HAP-1 (cell line): ENCODE measurements around the gene RBM12.
"Not testable (repeated sequence)": the region's sequence is repeated elsewhere in the genome, so short reads cannot be mapped to it uniquely, and the experiment has no call there.

Experiments used
- DNase-seq, 2 experiments: peaks; one replicate each; pipeline ENCODE4 v3.0.0-alpha.2; 2016 to 2020; ENCODE audit warnings: low spot score in 2 of 2
- H3K27me3 ChIP-seq: fragments of 250-450 bp; sonication (Bioruptor Pico); 2 replicates; pipeline ENCODE4 v1.5.1; 2020; ENCODE audit warnings: low read depth, mild to moderate bottlenecking, moderate library complexity
- H3K36me3 ChIP-seq: fragments of 250-450 bp; sonication (Bioruptor Pico); replicated peaks from 2 replicates; pipeline ENCODE4 v1.5.1; 2020; ENCODE audit warnings: mild to moderate bottlenecking
- H3K4me1 ChIP-seq: fragments of 250-450 bp; sonication (Bioruptor Pico); 2 replicates; pipeline ENCODE4 v1.5.1; 2020; ENCODE audit warnings: mild to moderate bottlenecking
- H3K4me3 ChIP-seq: fragments of 250-450 bp; sonication (Bioruptor Pico); 2 replicates; pipeline ENCODE4 v1.5.1; 2020; ENCODE audit warnings: mild to moderate bottlenecking, moderate library complexity
- H3K9me3 ChIP-seq: fragments of 250-450 bp; sonication (Bioruptor Pico); 2 replicates; pipeline ENCODE4 v1.5.1; 2020; ENCODE audit warnings: mild to moderate bottlenecking, moderate library complexity
- in situ Hi-C: fragments of 300-500 bp; cut with MboI; formaldehyde crosslinking; loops from 3 replicates; pipeline ENCODE4 v1.14.3; 2020; ENCODE audit warnings: low sequenced_read_pairs, inconsistent platforms, mixed read lengths

RBM12 gene

GRCh38 chr20:35702051-35702823 is 37.5 kb upstream of the RBM12 start:
- DNase-seq = no peak
- in situ Hi-C loops = no loop called here
- H3K9me3 ChIP-seq = no peaks in the 10 kb centered on the region
- H3K36me3 ChIP-seq = peaks cover 66% of the 10 kb centered on the region
- H3K27me3 ChIP-seq = no peaks in the 10 kb centered on the region
- H3K4me1 ChIP-seq = peaks cover 13% of the 10 kb centered on the region
- H3K4me3 ChIP-seq = no peak overlapping the region

- in situ Hi-C loops = no loop called here
- Histone ChIP-seq H3K4me3 (peak overlapping the region; percentile 81), H3K27me3 (no peaks in the 10 kb centered on the region), H3K4me1 (peaks cover 13% of the 10 kb centered on the region), H3K36me3 (peaks cover 52% of the 10 kb centered on the region), H3K9me3 (no peaks in the 10 kb centered on the region)
- DNase-seq = peak in 1 of 2 experiments; percentile 24
These were observed 36.0 kb upstream of the RBM12 start for GRCh38 chr20:35700625-35701148.

- Histone ChIP-seq H3K36me3 (peaks cover 52% of the 10 kb centered on the region), H3K27me3 (no peaks in the 10 kb centered on the region), H3K9me3 (no peaks in the 10 kb centered on the region), H3K4me1 (peaks cover 13% of the 10 kb centered on the region), H3K4me3 (peak overlapping the region; percentile 81)
- no peak for DNase-seq
- in situ Hi-C loops = no loop called here
These were observed 35.4 kb upstream of the RBM12 start for GRCh38 chr20:35699957-35700624.

- in situ Hi-C loops = no loop called here
- peaks cover 50% of the 10 kb centered on the region for H3K36me3 ChIP-seq
- peaks cover 13% of the 10 kb centered on the region for H3K4me1 ChIP-seq
- peak within 1 kb of the TSS; percentile 81 for H3K4me3 ChIP-seq
- DNase-seq = peak; percentile 80 to 91
- no peaks in the 10 kb centered on the region for H3K27me3 ChIP-seq
- no peaks in the 10 kb centered on the region for H3K9me3 ChIP-seq
These were observed 34.6 kb upstream of the RBM12 start, which contains the start of the genes NFS1 and ROMO1 for GRCh38 chr20:35699127-35699956. Gene NFS1, minus strand, starts transcription at chr20:35699352. Its CDS starts 64 bp downstream, at chr20:35699288. Gene ROMO1, plus strand, starts transcription at chr20:35699405. Its CDS starts 228 bp downstream, at chr20:35699633.

- in situ Hi-C loops = no loop called here
- peak in 1 of 2 experiments; percentile 47 for DNase-seq
- peak overlapping the region; percentile 81 for H3K4me3 ChIP-seq
- H3K9me3 ChIP-seq = no peaks in the 10 kb centered on the region
- peaks cover 13% of the 10 kb centered on the region for H3K4me1 ChIP-seq
- H3K27me3 ChIP-seq = no peaks in the 10 kb centered on the region
- H3K36me3 ChIP-seq = peaks cover 45% of the 10 kb centered on the region
These were observed 33.8 kb upstream of the RBM12 start for GRCh38 chr20:35698298-35699126.

- Histone ChIP-seq H3K4me3 (peak overlapping the region; percentile 81), H3K4me1 (peaks cover 13% of the 10 kb centered on the region), H3K9me3 (no peaks in the 10 kb centered on the region), H3K27me3 (no peaks in the 10 kb centered on the region), H3K36me3 (peaks cover 38% of the 10 kb centered on the region)
- DNase-seq = no peak
- in situ Hi-C loops = no loop called here
These were observed 33.1 kb upstream of the RBM12 start for GRCh38 chr20:35697696-35698297.

- H3K4me1 ChIP-seq = peaks cover 13% of the 10 kb centered on the region
- no peak for DNase-seq
- peaks cover 22% of the 10 kb centered on the region for H3K36me3 ChIP-seq
- in situ Hi-C loops = no loop called here
- no peaks in the 10 kb centered on the region for H3K9me3 ChIP-seq
- no peak overlapping the region for H3K4me3 ChIP-seq
- no peaks in the 10 kb centered on the region for H3K27me3 ChIP-seq
These were observed 31.3 kb upstream of the RBM12 start for GRCh38 chr20:35695978-35696377.

GRCh38 chr20:35695245-35695749 is 30.6 kb upstream of the RBM12 start:
- no peaks in the 10 kb centered on the region for H3K27me3 ChIP-seq
- DNase-seq = no peak
- in situ Hi-C loops = no loop called here
- no peak overlapping the region for H3K4me3 ChIP-seq
- peaks cover 21% of the 10 kb centered on the region for H3K36me3 ChIP-seq
- H3K9me3 ChIP-seq = no peaks in the 10 kb centered on the region
- peaks cover 6% of the 10 kb centered on the region for H3K4me1 ChIP-seq

GRCh38 chr20:35690265-35690664 is 25.6 kb upstream of the RBM12 start:
- no peak for DNase-seq
- no peaks in the 10 kb centered on the region for H3K9me3 ChIP-seq
- no peak overlapping the region for H3K4me3 ChIP-seq
- peaks cover 31% of the 10 kb centered on the region for H3K36me3 ChIP-seq
- no peaks in the 10 kb centered on the region for H3K27me3 ChIP-seq
- no peaks in the 10 kb centered on the region for H3K4me1 ChIP-seq
- in situ Hi-C loops = no loop called here

- H3K4me1 ChIP-seq, in situ Hi-C loops, H3K4me3 ChIP-seq, H3K9me3 ChIP-seq, H3K27me3 ChIP-seq: not testable (repeated sequence)
- DNase-seq = peak in 1 of 2 experiments; percentile 40
- H3K36me3 ChIP-seq = peaks cover 20% of the 10 kb centered on the region
These were observed 22.2 kb upstream of the RBM12 start for GRCh38 chr20:35686872-35687271.

GRCh38 chr20:35685368-35685767 is 20.7 kb upstream of the RBM12 start:
- H3K9me3 ChIP-seq, H3K4me3 ChIP-seq, H3K27me3 ChIP-seq, in situ Hi-C loops, H3K4me1 ChIP-seq, DNase-seq: not testable (repeated sequence)
- peaks cover 18% of the 10 kb centered on the region for H3K36me3 ChIP-seq

GRCh38 chr20:35681960-35682359 is 17.3 kb upstream of the RBM12 start:
- in situ Hi-C loops = no loop called here
- H3K4me1 ChIP-seq = peaks cover 4% of the 10 kb centered on the region

More at GRCh38 chr20:35681960-35682359, 17.3 kb upstream of the RBM12 start:
- Histone ChIP-seq H3K4me3 (no peak overlapping the region), H3K9me3 (no peaks in the 10 kb centered on the region), H3K36me3 (peaks cover 4% of the 10 kb centered on the region), H3K27me3 (no peaks in the 10 kb centered on the region)
- DNase-seq = no peak
